ENCODE data around the gene ITGA7.

ITGA7 gene

GRCh38 chr12:55647027-55647426 is 60.7 kb downstream of the ITGA7 start:
- no peak for DNase-seq
- no peak for TF ChIP-seq CTCF (IDR thresholded peaks at IDR 0.05)
- Mint-ChIP-seq H3K36me3 (ENCODE audit: low read depth) (peaks cover 12% of the 10 kb centered on the region), H3K9me3 (peaks cover 53% of the 10 kb centered on the region), H3K27ac (peak overlapping the region; percentile 35), H3K4me3 (no peak overlapping the region), H3K4me1 (peaks cover 13% of the 10 kb centered on the region), H3K27me3 (ENCODE audit: low read depth, poor library complexity) (peaks cover 14% of the 10 kb centered on the region)

GRCh38 chr12:55644591-55644990 is 63.1 kb downstream of the ITGA7 start:
- H3K4me3 Mint-ChIP-seq, result no peak overlapping the region
- DNase-seq, result no peak
- H3K27ac Mint-ChIP-seq, result no peak overlapping the region
- H3K9me3 Mint-ChIP-seq, result peaks cover 42% of the 10 kb centered on the region
- no peak for TF ChIP-seq CTCF (IDR thresholded peaks at IDR 0.05)
- H3K4me1 Mint-ChIP-seq, result peaks cover 13% of the 10 kb centered on the region
- H3K36me3 Mint-ChIP-seq (ENCODE audit: low read depth), result peaks cover 12% of the 10 kb centered on the region
- peaks cover 22% of the 10 kb centered on the region for H3K27me3 Mint-ChIP-seq (ENCODE audit: low read depth, poor library complexity)

- Mint-ChIP-seq H3K4me3 (no peak overlapping the region), H3K4me1 (peaks cover 13% of the 10 kb centered on the region), H3K9me3 (peaks cover 23% of the 10 kb centered on the region), H3K27me3 (ENCODE audit: low read depth, poor library complexity) (peaks cover 37% of the 10 kb centered on the region), H3K36me3 (ENCODE audit: low read depth) (peaks cover 12% of the 10 kb centered on the region), H3K27ac (no peak overlapping the region)
- DNase-seq, result no peak
- no peak for TF ChIP-seq CTCF (IDR thresholded peaks at IDR 0.05)
These were observed 65.0 kb downstream of the ITGA7 start for GRCh38 chr12:55642669-55643068.

GRCh38 chr12:55642267-55642666 is 65.4 kb downstream of the ITGA7 start:
- peaks cover 13% of the 10 kb centered on the region for H3K4me1 Mint-ChIP-seq
- DNase-seq, result no peak
- no peak overlapping the region for H3K4me3 Mint-ChIP-seq
- H3K27me3 Mint-ChIP-seq (ENCODE audit: low read depth, poor library complexity), result peaks cover 40% of the 10 kb centered on the region
- peaks cover 12% of the 10 kb centered on the region for H3K36me3 Mint-ChIP-seq (ENCODE audit: low read depth)
- H3K27ac Mint-ChIP-seq, result no peak overlapping the region
- H3K9me3 Mint-ChIP-seq, result peaks cover 19% of the 10 kb centered on the region
- no peak for TF ChIP-seq CTCF (IDR thresholded peaks at IDR 0.05)

- Mint-ChIP-seq H3K27me3 (ENCODE audit: low read depth, poor library complexity) (peaks cover 45% of the 10 kb centered on the region), H3K4me3 (no peak overlapping the region), H3K4me1 (peaks cover 7% of the 10 kb centered on the region), H3K36me3 (ENCODE audit: low read depth) (peaks cover 7% of the 10 kb centered on the region), H3K27ac (no peak overlapping the region), H3K9me3 (peaks cover 14% of the 10 kb centered on the region)
- DNase-seq, result no peak
- no peak for TF ChIP-seq CTCF (IDR thresholded peaks at IDR 0.05)
These were observed 66.1 kb downstream of the ITGA7 start for GRCh38 chr12:55641595-55641994.

GRCh38 chr12:55637467-55637866 is 70.2 kb downstream of the ITGA7 start:
- no peak for TF ChIP-seq CTCF (IDR thresholded peaks at IDR 0.05)
- Mint-ChIP-seq H3K4me3 (no peak overlapping the region), H3K9me3 (no peaks in the 10 kb centered on the region), H3K27ac (no peak overlapping the region), H3K27me3 (ENCODE audit: low read depth, poor library complexity) (peaks cover 33% of the 10 kb centered on the region), H3K36me3 (ENCODE audit: low read depth) (no peaks in the 10 kb centered on the region), H3K4me1 (no peaks in the 10 kb centered on the region)
- no peak for DNase-seq
